NCI-H1930 (cell line): ENCODE data around the gene PSMB3.
A peak's percentile ranks its signal among the peaks of the same experiment; 100 is the strongest.

Experiments used
- DNase-seq, 2 experiments: peaks; one replicate each; lab custom pipeline; 2025; lab: John Stamatoyannopoulos, UW

The PSMB3 gene

GRCh38 chr17:38752308-38753070 lies at the start of gene PSMB3:
Gene PSMB3 (plus strand): TSS chr17:38752741. CDS start chr17:38752827, 86 bp downstream.
- peak; percentile 97 to 98 for DNase-seq

GRCh38 chr17:38702916-38703741 lies 49.4 kb upstream of the PSMB3 start:
- no peak for DNase-seq

DNA sequence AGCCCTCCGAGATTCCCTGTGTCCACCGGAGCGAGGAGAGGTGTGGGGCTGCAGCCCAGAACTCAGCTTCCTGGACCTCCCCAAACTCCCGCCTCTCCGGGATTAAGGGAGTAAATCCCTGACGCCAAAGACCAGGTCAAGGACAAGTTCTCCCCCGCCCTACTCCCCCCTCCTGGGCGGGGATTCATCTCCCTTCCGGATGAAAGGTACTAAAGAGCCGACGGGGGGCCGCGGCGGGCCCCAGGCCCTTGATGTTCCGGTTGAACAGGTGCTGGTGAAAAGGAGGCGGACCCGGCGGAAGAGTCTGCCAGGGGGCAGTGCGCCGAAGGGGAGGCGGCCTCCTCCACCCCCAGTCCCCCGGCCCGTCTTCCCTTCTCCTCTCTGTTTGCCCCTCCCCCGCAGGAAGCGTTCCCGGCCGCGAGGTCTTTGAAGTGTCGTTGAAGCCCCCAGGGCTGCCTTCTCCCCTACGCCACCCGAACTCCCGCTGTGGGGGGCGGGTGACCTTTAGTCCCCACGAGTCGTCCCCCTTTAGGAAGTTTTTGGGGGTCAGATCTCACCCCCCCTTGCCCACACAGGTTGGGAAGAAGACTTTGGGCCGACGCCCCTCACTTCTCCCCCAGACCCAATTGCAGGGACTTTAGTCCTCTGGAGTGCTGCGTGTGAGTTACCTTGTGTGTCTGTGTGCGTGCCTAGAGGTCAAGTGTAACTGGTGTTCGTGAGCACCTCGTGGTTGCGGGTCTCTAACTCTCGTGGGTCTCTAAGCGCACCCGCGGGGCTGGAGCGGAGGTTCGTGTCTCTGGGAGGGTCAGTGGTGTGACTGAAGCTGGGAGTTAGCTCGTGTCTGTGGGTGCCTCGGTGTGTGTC lies 48.6 kb upstream of the PSMB3 start:
- peak; percentile 78 to 80 for DNase-seq

GRCh38 chr17:38704606-38705522 lies 47.7 kb upstream of the PSMB3 start, which contains the start of gene MLLT6:
Gene MLLT6 (plus strand): TSS chr17:38705273. CDS start chr17:38705633, 360 bp downstream.
- peak; percentile 56 to 67 for DNase-seq

DNA sequence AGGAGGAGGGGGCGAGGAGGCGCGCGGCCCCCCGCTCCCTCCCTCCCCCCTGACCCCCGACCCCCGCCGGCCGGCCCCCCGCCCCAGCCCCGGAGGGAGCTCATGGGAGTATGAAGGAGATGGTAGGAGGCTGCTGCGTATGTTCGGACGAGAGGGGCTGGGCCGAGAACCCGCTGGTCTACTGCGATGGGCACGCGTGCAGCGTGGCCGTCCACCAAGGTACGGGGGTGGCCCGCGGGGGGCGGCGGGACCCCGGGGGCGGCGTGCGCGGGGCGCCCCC lies 47.1 kb upstream of the PSMB3 start:
- no peak for DNase-seq

GRCh38 chr17:38705803-38706504 lies 46.6 kb upstream of the PSMB3 start:
- DNase-seq: peak in 1 of 2 experiments; percentile 45

GRCh38 chr17:38706505-38707216 lies 45.9 kb upstream of the PSMB3 start:
- DNase-seq: no peak

GRCh38 chr17:38707678-38708351 lies 44.7 kb upstream of the PSMB3 start:
- no peak for DNase-seq

DNA sequence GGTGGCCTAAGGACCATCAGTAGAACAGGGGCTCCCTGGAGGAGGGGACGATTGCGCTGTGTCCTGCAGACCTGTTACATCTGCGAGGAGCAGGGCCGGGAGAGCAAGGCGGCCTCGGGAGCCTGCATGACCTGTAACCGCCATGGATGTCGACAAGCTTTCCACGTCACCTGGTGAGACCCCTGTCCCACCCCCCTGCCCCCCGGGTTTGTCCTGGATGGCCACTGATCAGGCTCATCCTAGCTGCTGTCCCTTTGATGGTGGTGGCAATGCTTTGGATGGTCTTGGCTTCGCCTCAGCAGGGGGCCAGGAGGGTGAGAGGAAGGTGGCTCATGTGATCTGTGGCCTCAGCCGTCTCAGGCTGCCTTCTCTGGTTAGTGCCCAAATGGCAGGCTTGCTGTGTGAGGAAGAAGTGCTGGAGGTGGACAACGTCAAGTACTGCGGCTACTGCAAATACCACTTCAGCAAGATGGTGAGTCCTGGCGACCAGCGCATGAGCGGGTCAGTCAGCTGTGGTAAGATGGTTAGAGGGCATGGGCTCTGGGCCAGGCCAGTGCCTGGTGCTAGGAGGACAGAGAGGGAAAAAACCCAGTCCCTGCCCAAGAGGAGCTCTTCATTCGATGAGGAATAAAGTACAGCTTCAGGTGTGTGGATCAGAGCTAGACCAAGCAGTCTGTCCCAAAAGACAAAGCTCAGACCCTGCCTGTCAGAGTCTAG lies 43.3 kb upstream of the PSMB3 start:
- no peak for DNase-seq

DNA sequence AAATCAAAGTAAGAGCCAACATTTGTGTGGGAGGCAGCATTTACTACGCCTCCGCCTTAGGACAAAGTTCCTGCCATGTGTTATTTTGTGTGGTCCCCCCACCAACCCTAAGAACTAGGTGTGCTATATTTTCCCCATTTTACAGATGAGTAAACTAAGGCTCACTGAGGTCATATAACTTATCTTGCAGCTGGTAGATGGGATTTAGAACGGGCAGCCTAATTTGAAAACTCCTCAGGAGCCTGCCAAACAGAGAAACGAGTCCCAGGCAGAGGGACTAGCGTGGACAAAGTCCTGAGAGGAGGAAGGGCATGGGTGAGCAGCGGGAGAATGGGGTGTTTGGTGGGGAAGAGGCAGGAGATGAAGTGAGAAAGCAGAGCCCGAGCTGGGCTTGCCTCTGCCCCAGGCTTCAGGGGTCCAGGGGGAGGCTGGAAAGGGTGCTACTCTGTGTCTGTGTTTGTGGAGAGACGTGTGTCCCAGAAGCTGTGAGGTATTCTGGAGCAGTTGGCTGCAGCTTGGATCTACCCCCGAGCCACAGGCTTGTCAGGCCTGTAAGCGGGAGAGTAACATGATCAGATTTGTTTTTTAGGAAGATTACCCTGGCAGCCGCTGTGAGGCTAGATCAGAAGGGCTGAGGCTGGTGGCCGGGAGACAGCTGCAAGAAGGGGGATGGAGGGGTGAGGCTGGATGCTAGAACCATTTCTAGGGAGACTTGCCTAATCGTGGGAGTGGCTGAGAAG lies 42.5 kb upstream of the PSMB3 start:
- no peak for DNase-seq

DNA sequence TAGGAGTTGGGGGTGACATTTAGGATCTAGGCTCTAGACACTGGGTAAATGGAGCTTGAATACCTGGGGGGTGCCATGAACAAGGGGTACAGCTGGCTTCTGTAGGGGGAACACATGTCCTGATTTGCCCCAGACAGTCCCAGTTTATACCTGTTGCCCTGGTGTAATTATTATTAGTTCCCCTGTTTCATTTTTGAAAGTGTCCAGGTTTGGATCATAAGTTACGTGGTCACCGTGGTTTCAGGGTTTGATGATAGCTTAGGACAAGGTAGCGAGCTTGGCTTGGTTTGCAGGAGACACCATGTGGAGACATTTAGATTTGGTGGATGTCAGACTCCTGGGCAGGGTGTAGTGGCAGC lies 42.0 kb upstream of the PSMB3 start:
- DNase-seq: no peak

GRCh38 chr17:38710985-38711384 lies 41.6 kb upstream of the PSMB3 start:
- no peak for DNase-seq

GRCh38 chr17:38711792-38712571 lies 40.6 kb upstream of the PSMB3 start:
- DNase-seq: no peak

GRCh38 chr17:38712593-38712992 lies 39.9 kb upstream of the PSMB3 start:
- no peak for DNase-seq

DNA sequence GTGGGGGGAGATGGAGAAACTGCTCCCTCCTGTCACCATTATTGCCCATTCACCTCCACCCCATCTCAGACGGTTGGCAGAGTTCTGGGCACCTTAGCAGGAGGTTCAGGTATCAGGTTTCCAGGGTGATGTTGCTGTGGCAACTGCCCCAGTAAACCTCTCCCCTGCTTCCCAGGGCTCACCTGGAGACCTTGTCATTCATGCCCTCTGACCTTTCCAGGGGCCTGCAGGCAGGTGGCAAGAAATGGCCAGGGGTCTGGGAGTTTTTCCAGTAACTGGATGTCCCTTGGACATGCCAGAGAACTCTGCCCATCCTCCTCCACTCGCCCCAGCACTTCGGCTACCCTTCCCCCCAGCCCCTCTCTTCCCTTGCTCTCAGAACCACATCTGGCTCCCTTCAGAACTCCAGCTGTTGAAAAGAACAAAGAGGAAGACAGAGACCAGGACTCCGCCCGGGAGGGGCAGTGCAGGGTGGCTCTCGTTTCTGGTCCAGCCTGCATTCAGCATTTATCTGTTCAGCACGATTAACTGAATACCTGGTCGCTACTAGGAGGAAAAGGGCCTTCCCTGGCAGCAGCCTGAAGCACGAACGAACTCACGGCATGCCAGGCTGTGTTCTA lies 39.0 kb upstream of the PSMB3 start:
- no peak for DNase-seq

DNA sequence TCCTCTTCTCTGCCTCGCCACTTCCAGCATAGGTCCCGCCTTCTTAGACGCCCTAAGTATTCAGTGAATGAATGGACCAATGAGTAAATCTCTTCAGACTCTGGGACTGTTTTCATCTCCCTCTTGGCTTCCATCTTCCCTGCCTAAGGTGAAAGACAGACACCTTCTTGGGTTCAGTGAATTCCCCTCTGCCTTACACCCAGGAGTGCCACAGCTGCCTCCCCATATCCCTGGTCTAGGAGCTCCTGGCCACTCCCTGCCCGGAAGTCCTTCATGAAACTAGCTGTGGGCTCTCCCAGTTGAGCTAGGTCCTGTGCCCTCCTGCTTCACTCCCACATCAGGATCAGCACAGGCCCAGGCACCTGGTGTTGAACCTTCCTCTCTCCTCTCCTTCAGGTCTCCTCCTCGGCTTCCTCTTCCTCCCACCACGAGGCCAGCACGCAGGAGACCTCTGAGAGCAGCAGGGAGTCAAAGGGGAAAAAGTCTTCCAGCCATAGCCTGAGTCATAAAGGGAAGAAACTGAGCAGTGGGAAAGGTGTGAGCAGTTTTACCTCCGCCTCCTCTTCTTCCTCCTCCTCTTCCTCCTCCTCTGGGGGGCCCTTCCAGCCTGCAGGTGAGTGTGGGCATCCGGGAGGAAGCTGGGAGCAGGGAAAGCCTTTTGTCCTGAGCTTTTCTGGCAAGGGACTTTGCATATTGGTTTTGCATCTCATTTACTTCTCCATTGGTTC lies 37.2 kb upstream of the PSMB3 start:
- DNase-seq: no peak
